GM10248 (cell line): ENCODE data around the gene KCNJ10.

Experiments
- CTCF ChIA-PET: fragments of 300-600 bp; sonication (Branson Sonifier 250); formaldehyde crosslinking; extraction: SDS; loops from one replicate; lab custom pipeline; 2021; ENCODE audit warnings: antibody characterized with exemption; lab: Yijun Ruan, JAX
- POLR2A ChIA-PET: fragments of 350-650 bp; sonication (Branson Sonifier 250); formaldehyde crosslinking; extraction: SDS; loops from one replicate; lab custom pipeline; 2020; ENCODE audit warnings: antibody characterized with exemption; lab: Yijun Ruan, JAX
- DNase-seq: peaks from one replicate; pipeline ENCODE4 v3.0.0; 2012; ENCODE audit errors: extremely low spot score
- TF ChIP-seq, protein P1 (sequence below): IDR thresholded peaks from 2 replicates; pipeline ENCODE4 v1.5.1; 2012; ENCODE audit warnings: mild to moderate bottlenecking, low read depth; ENCODE audit errors: extremely low read depth, missing control alignments, control extremely low read depth

KCNJ10 gene

DNA sequence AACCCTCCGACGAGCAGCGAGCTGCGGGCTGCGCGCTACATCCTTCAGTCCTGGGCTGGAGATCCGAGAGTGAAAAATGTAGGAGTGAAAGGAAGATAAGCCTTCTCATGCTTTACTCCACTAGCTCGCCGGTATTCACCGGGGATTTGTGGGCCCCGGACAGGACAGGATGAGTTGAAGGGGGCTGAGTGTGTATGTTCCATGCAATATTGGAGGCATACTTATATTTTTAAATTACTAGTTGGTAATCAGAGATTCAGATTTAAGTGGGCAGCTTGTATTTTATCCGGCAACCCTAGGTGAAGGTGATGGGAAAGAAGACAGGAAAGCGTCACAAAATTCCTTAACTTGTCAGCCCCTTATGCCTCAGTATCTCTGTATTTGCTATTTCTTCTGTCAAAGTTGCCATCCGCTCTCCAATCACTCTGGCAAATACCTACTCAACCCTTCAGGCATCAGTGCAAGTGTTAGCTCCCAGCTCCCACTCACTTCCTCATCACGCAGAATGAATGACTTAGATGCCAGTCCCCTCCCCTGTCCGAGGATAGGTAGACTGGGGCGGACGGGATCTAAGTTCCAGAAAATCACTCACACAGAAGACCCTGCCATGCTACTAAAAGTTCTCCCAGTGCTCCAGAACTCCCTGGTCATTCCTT lies 37.7 kb downstream of the KCNJ10 start:
- CTCF ChIA-PET, result interaction anchor here (0.8 to 4.8 kb wide), 8 partner anchors 9 to 251 kb away, joined by 3 to 45 read pairs (median 6); partner anchors contain the start of gene DUSP23
- peak; percentile 23 for DNase-seq

DNA sequence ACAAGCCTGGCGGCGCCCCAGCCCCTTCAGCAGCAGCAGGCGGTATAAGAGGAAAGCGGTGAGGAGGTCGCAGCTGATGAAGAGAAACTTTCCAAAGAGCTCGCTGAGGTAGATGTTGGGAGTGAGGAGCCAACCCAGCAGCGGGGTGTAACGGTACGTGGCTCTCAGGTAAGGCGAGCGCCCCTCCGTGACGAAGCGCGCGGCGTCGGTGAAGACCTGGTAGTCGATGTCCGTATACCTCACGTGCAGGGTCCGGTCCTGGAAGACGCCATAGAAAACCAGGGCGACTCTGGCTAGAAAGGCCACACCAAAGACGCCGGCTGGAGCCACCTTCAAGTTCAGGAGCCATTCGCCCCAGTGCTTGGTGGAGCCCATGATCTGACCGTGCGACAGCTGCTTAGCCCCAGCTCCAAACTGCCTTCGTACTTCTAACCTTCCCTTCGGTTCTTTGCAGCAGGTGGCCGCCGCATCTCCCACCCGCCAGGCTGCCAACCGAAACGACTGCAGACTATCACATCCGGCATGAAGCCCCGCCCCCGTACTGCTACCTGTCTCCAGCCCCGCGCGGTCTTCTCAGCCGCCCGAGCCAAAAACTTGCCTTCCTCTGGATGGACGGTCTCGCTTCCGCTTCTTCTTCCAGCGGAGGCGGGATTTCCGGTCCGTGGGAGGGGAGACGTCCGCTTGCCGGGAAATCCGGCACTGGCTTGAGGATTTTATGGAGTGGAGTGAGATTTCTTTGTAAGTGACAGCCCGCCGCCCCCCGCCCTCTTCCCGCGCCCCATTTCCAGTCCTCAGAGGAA lies 38.4 kb downstream of the KCNJ10 start, which contains the start of gene PIGM:
Gene PIGM (minus strand): TSS at position 626 of the 800 bp plus-strand sequence. CDS start 251 bp downstream, at position 375.
- ChIA-PET POLR2A (interaction anchor here (0.6 kb wide), 1 partner anchor 625 kb away, joined by 7 read pairs; no protein-coding TSS in a partner anchor), CTCF (interaction anchor here (1.1 to 4.8 kb wide), 13 partner anchors 9 to 233 kb away, joined by 3 to 45 read pairs (median 5); no protein-coding TSS in a partner anchor)
- peak; percentile 93 for DNase-seq

More for the DNA sequence above, 37.7 kb downstream of the KCNJ10 start:
- POLR2A ChIA-PET, result interaction anchor here (0.6 kb wide), 1 partner anchor 624 kb away, joined by 7 read pairs; no protein-coding TSS in a partner anchor
- TF ChIP-seq, protein P1, sequence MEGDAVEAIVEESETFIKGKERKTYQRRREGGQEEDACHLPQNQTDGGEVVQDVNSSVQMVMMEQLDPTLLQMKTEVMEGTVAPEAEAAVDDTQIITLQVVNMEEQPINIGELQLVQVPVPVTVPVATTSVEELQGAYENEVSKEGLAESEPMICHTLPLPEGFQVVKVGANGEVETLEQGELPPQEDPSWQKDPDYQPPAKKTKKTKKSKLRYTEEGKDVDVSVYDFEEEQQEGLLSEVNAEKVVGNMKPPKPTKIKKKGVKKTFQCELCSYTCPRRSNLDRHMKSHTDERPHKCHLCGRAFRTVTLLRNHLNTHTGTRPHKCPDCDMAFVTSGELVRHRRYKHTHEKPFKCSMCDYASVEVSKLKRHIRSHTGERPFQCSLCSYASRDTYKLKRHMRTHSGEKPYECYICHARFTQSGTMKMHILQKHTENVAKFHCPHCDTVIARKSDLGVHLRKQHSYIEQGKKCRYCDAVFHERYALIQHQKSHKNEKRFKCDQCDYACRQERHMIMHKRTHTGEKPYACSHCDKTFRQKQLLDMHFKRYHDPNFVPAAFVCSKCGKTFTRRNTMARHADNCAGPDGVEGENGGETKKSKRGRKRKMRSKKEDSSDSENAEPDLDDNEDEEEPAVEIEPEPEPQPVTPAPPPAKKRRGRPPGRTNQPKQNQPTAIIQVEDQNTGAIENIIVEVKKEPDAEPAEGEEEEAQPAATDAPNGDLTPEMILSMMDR, result no peak

GRCh38 chr1:160030657-160031364 lies 39.1 kb downstream of the KCNJ10 start:
- DNase-seq, result peak; percentile 18
- ChIA-PET POLR2A (no interaction called here), CTCF (interaction anchor here (1.1 to 4.8 kb wide), 15 partner anchors 8 to 898 kb away, joined by 3 to 45 read pairs (median 4); partner anchors contain the start of gene DUSP23)

More for the DNA sequence above, 38.4 kb downstream of the KCNJ10 start, which contains the start of gene PIGM:
- TF ChIP-seq, protein P1, result no peak

GRCh38 chr1:160028426-160028825 lies 41.5 kb downstream of the KCNJ10 start:
- no peak for DNase-seq
- TF ChIP-seq, protein P1, result no peak
- ChIA-PET POLR2A (no interaction called here), CTCF (interaction anchor here (1.3 kb wide), 1 partner anchor 10 kb away, joined by 3 read pairs; no protein-coding TSS in a partner anchor)

More at GRCh38 chr1:160030657-160031364, 39.1 kb downstream of the KCNJ10 start:
- TF ChIP-seq, protein P1, result no peak

DNA sequence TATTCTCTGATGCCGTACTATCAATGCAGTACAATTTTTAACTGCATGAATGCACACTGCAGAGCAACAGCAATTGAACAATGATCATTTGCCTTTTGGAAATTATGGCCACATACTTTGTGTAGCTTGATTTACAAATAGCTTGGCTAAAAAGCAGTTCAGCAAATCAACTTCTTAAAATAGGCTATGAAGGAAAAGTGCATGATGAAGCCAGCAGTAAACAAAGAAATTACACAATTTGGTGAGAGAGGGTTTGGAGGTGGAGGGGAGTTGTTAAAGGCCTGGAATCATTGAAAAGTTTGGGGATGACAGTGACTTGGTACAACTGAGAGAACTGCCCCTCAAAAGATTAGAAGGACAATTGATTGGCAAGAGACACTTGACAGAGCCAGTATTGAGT lies 44.6 kb downstream of the KCNJ10 start:
- CTCF ChIA-PET, result interaction anchor here (2.7 to 11.2 kb wide), 2 partner anchors 18 to 53 kb away, joined by 8 to 102 read pairs; no protein-coding TSS in a partner anchor
- TF ChIP-seq, protein P1, result no peak
- POLR2A ChIA-PET, result no interaction called here
- DNase-seq, result no peak
